ENCODE results near the gene CHST7.
"Not testable (repeated sequence)": the region's sequence is repeated elsewhere in the genome, so short reads cannot be mapped to it uniquely, and the experiment has no call there.

The CHST7 gene

GRCh38 chrX:46573331-46573891 is at the start of gene CHST7:
CHST7 (plus strand) TSS chrX:46573765; CDS start chrX:46573932, 167 bp downstream.
- Histone ChIP-seq H3K27ac (ENCODE audit: low read depth, low read length) (peak within 1 kb of the TSS; percentile 23), H3K9me3 (ENCODE audit: control insufficient read depth in 5 of 5, low read length in 5 of 5) (peaks cover 0 to 3% (median 0%) of the 10 kb centered on the region in 5 donors), H3K27me3 (ENCODE audit: control insufficient read depth in 5 of 5, insufficient read depth in 4 of 5, low read length in 5 of 5) (peaks cover 0 to 12% (median 4%) of the 10 kb centered on the region in 5 donors), H3K4me3 (ENCODE audit: low read depth in 1 of 5, low read length in 5 of 5) (peak within 1 kb of the TSS; percentile 15 to 76 (median 65)), H3K9ac (ENCODE audit: low read length in 5 of 5) (peak within 1 kb of the TSS in 2 of 5 donors; percentile 30 to 39), H3K4me1 (ENCODE audit: control insufficient read depth in 5 of 5, insufficient read depth in 5 of 5, low read length in 5 of 5) (peaks cover 0 to 50% (median 36%) of the 10 kb centered on the region in 5 donors), H3K36me3 (ENCODE audit: control insufficient read depth in 5 of 5, insufficient read depth in 5 of 5, low read length in 5 of 5) (no peaks in the 10 kb centered on the region)

- not testable (repeated sequence) for H3K4me3 ChIP-seq (ENCODE audit: low read depth in 1 of 5, low read length in 5 of 5); H3K27me3 ChIP-seq (ENCODE audit: control insufficient read depth in 5 of 5, insufficient read depth in 4 of 5, low read length in 5 of 5); H3K27ac ChIP-seq (ENCODE audit: low read depth, low read length); H3K9me3 ChIP-seq (ENCODE audit: control insufficient read depth in 5 of 5, low read length in 5 of 5); H3K36me3 ChIP-seq (ENCODE audit: control insufficient read depth in 5 of 5, insufficient read depth in 5 of 5, low read length in 5 of 5); H3K9ac ChIP-seq (ENCODE audit: low read length in 5 of 5); H3K4me1 ChIP-seq (ENCODE audit: control insufficient read depth in 5 of 5, insufficient read depth in 5 of 5, low read length in 5 of 5)
Measured at GRCh38 chrX:46528640-46529039, 44.9 kb upstream of the CHST7 start.

- not testable (repeated sequence) for H3K27ac ChIP-seq (ENCODE audit: low read depth, low read length); H3K9me3 ChIP-seq (ENCODE audit: control insufficient read depth in 5 of 5, low read length in 5 of 5); H3K27me3 ChIP-seq (ENCODE audit: control insufficient read depth in 5 of 5, insufficient read depth in 4 of 5, low read length in 5 of 5); H3K4me3 ChIP-seq (ENCODE audit: low read depth in 1 of 5, low read length in 5 of 5); H3K9ac ChIP-seq (ENCODE audit: low read length in 5 of 5); H3K36me3 ChIP-seq (ENCODE audit: control insufficient read depth in 5 of 5, insufficient read depth in 5 of 5, low read length in 5 of 5); H3K4me1 ChIP-seq (ENCODE audit: control insufficient read depth in 5 of 5, insufficient read depth in 5 of 5, low read length in 5 of 5)
Measured at GRCh38 chrX:46529740-46530403, 43.7 kb upstream of the CHST7 start.

GRCh38 chrX:46530404-46530908 is 43.1 kb upstream of the CHST7 start:
- H3K9ac ChIP-seq (ENCODE audit: low read length in 5 of 5); H3K27ac ChIP-seq (ENCODE audit: low read depth, low read length); H3K4me3 ChIP-seq (ENCODE audit: low read depth in 1 of 5, low read length in 5 of 5); H3K36me3 ChIP-seq (ENCODE audit: control insufficient read depth in 5 of 5, insufficient read depth in 5 of 5, low read length in 5 of 5); H3K9me3 ChIP-seq (ENCODE audit: control insufficient read depth in 5 of 5, low read length in 5 of 5); H3K27me3 ChIP-seq (ENCODE audit: control insufficient read depth in 5 of 5, insufficient read depth in 4 of 5, low read length in 5 of 5); H3K4me1 ChIP-seq (ENCODE audit: control insufficient read depth in 5 of 5, insufficient read depth in 5 of 5, low read length in 5 of 5): not testable (repeated sequence)

GRCh38 chrX:46531442-46531841 is 42.1 kb upstream of the CHST7 start:
- H3K36me3 ChIP-seq (ENCODE audit: control insufficient read depth in 5 of 5, insufficient read depth in 5 of 5, low read length in 5 of 5): peaks cover 0 to 4% (median 0%) of the 10 kb centered on the region in 5 donors
- no peak overlapping the region for H3K9ac ChIP-seq (ENCODE audit: low read length in 5 of 5)
- no peaks in the 10 kb centered on the region for H3K9me3 ChIP-seq (ENCODE audit: control insufficient read depth in 5 of 5, low read length in 5 of 5)
- H3K4me1 ChIP-seq (ENCODE audit: control insufficient read depth in 5 of 5, insufficient read depth in 5 of 5, low read length in 5 of 5): no peaks in the 10 kb centered on the region
- H3K27me3 ChIP-seq (ENCODE audit: control insufficient read depth in 5 of 5, insufficient read depth in 4 of 5, low read length in 5 of 5): peaks cover 0 to 5% (median 0%) of the 10 kb centered on the region in 5 donors
- no peak overlapping the region for H3K27ac ChIP-seq (ENCODE audit: low read depth, low read length)
- no peak overlapping the region for H3K4me3 ChIP-seq (ENCODE audit: low read depth in 1 of 5, low read length in 5 of 5)

- Histone ChIP-seq H3K27me3 (ENCODE audit: control insufficient read depth in 5 of 5, insufficient read depth in 4 of 5, low read length in 5 of 5) (peaks cover 0 to 6% (median 0%) of the 10 kb centered on the region in 5 donors), H3K36me3 (ENCODE audit: control insufficient read depth in 5 of 5, insufficient read depth in 5 of 5, low read length in 5 of 5) (no peaks in the 10 kb centered on the region), H3K9me3 (ENCODE audit: control insufficient read depth in 5 of 5, low read length in 5 of 5) (no peaks in the 10 kb centered on the region), H3K27ac (ENCODE audit: low read depth, low read length) (no peak overlapping the region), H3K9ac (ENCODE audit: low read length in 5 of 5) (no peak overlapping the region), H3K4me1 (ENCODE audit: control insufficient read depth in 5 of 5, insufficient read depth in 5 of 5, low read length in 5 of 5) (peaks cover 0 to 22% (median 10%) of the 10 kb centered on the region in 5 donors), H3K4me3 (ENCODE audit: low read depth in 1 of 5, low read length in 5 of 5) (no peak overlapping the region)
Measured at GRCh38 chrX:46543441-46543840, 30.1 kb upstream of the CHST7 start.

GRCh38 chrX:46544527-46544926 is 29.0 kb upstream of the CHST7 start:
- H3K36me3 ChIP-seq (ENCODE audit: control insufficient read depth in 5 of 5, insufficient read depth in 5 of 5, low read length in 5 of 5); H3K9me3 ChIP-seq (ENCODE audit: control insufficient read depth in 5 of 5, low read length in 5 of 5); H3K27me3 ChIP-seq (ENCODE audit: control insufficient read depth in 5 of 5, insufficient read depth in 4 of 5, low read length in 5 of 5): not testable (repeated sequence)
- H3K9ac ChIP-seq (ENCODE audit: low read length in 5 of 5): peak overlapping the region in 1 of 5 donors; percentile 95
- H3K4me3 ChIP-seq (ENCODE audit: low read depth in 1 of 5, low read length in 5 of 5): peak overlapping the region; percentile 70 to 84 (median 82)
- H3K4me1 ChIP-seq (ENCODE audit: control insufficient read depth in 5 of 5, insufficient read depth in 5 of 5, low read length in 5 of 5): peaks cover 0 to 22% (median 10%) of the 10 kb centered on the region in 5 donors
- peak overlapping the region; percentile 95 for H3K27ac ChIP-seq (ENCODE audit: low read depth, low read length)

- H3K4me1 ChIP-seq (ENCODE audit: control insufficient read depth in 5 of 5, insufficient read depth in 5 of 5, low read length in 5 of 5): peaks cover 0 to 22% (median 10%) of the 10 kb centered on the region in 5 donors
- H3K36me3 ChIP-seq (ENCODE audit: control insufficient read depth in 5 of 5, insufficient read depth in 5 of 5, low read length in 5 of 5): no peaks in the 10 kb centered on the region
- H3K9me3 ChIP-seq (ENCODE audit: control insufficient read depth in 5 of 5, low read length in 5 of 5): no peaks in the 10 kb centered on the region
- peaks cover 0 to 6% (median 0%) of the 10 kb centered on the region in 5 donors for H3K27me3 ChIP-seq (ENCODE audit: control insufficient read depth in 5 of 5, insufficient read depth in 4 of 5, low read length in 5 of 5)
- H3K4me3 ChIP-seq (ENCODE audit: low read depth in 1 of 5, low read length in 5 of 5): peak within 1 kb of the TSS; percentile 70 to 84 (median 82)
- peak within 1 kb of the TSS; percentile 95 for H3K27ac ChIP-seq (ENCODE audit: low read depth, low read length)
- peak within 1 kb of the TSS; percentile 68 to 97 (median 92) for H3K9ac ChIP-seq (ENCODE audit: low read length in 5 of 5)
Measured at GRCh38 chrX:46545111-46546005, 28.2 kb upstream of the CHST7 start, which contains the start of gene ZNF674. ZNF674 (minus strand) TSS chrX:46545421; CDS start chrX:46542087, 3,334 bp downstream.

- H3K4me3 ChIP-seq (ENCODE audit: low read depth in 1 of 5, low read length in 5 of 5): no peak overlapping the region
- no peaks in the 10 kb centered on the region for H3K9me3 ChIP-seq (ENCODE audit: control insufficient read depth in 5 of 5, low read length in 5 of 5)
- no peaks in the 10 kb centered on the region for H3K36me3 ChIP-seq (ENCODE audit: control insufficient read depth in 5 of 5, insufficient read depth in 5 of 5, low read length in 5 of 5)
- H3K4me1 ChIP-seq (ENCODE audit: control insufficient read depth in 5 of 5, insufficient read depth in 5 of 5, low read length in 5 of 5): peaks cover 0 to 22% (median 10%) of the 10 kb centered on the region in 5 donors
- no peak overlapping the region for H3K27ac ChIP-seq (ENCODE audit: low read depth, low read length)
- H3K27me3 ChIP-seq (ENCODE audit: control insufficient read depth in 5 of 5, insufficient read depth in 4 of 5, low read length in 5 of 5): peaks cover 0 to 6% (median 0%) of the 10 kb centered on the region in 5 donors
- no peak overlapping the region for H3K9ac ChIP-seq (ENCODE audit: low read length in 5 of 5)
Measured at GRCh38 chrX:46547857-46548256, 25.7 kb upstream of the CHST7 start.

Data from subcutaneous abdominal adipose tissue (tissue), 5 donors.